ENCODE data around the gene DCAKD. TPM values are rescaled to one million over a fixed set of nuclear protein-coding genes. Genes with fewer than 3 reads are reported as not detected.
"Not testable (repeated sequence)": the region's sequence is repeated elsewhere in the genome, so short reads cannot be mapped to it uniquely, and the experiment has no call there.

Gene DCAKD
- total RNA-seq, 1 experiment from 2014 or later: 15.1 TPM

- ChIA-PET POLR2A (interaction anchor here (0.6 to 1.6 kb wide), 13 partner anchors 10 to 285 kb away, joined by 3 to 16 read pairs (median 4); partner anchors contain the start of genes HEXIM1, KIF18B and MAP3K14), CTCF (interaction anchor here (0.9 to 2.1 kb wide), 5 partner anchors 11 to 89 kb away, joined by 3 to 15 read pairs (median 4); partner anchors contain the start of gene ACBD4)
- Mint-ChIP-seq H3K4me3 (ENCODE audit: unreplicated experiment) (peak overlapping the region; percentile 97), H3K4me1 (ENCODE audit: low read depth, unreplicated experiment) (peaks cover 17% of the 10 kb centered on the region), H3K27me3 (ENCODE audit: insufficient read depth, unreplicated experiment) (no peaks in the 10 kb centered on the region), H3K27ac (ENCODE audit: unreplicated experiment) (peak overlapping the region; percentile 100), H3K36me3 (ENCODE audit: insufficient read depth, unreplicated experiment) (peaks cover 32% of the 10 kb centered on the region), H3K9me3 (ENCODE audit: unreplicated experiment) (no peaks in the 10 kb centered on the region)
- Histone ChIP-seq H3K9me3 (no peaks in the 10 kb centered on the region), H3K4me1 (peaks cover 16% of the 10 kb centered on the region), H3K27me3 (replicated peaks; ENCODE audit: control insufficient read depth, insufficient read depth, low read length) (no peaks in the 10 kb centered on the region), H3K36me3 (ENCODE audit: control insufficient read depth, insufficient read depth, low read length) (no peaks in the 10 kb centered on the region), H3K4me3 (ENCODE audit: low read depth, low read length) (peak overlapping the region; percentile 41)
- intact Hi-C loops (cut with micrococcal nuclease; ENCODE audit: unreplicated experiment): no loop called here
- no peak for TF ChIP-seq CTCF (IDR thresholded peaks at IDR 0.05; ENCODE audit: insufficient read depth in 1 of 2, low read depth in 1 of 2, low read length in 1 of 2, severe bottlenecking in 1 of 2, unreplicated experiment in 1 of 2)
- BruUV-seq (replicated peaks): TSS peak; percentile 89
- no peak for DNase-seq
Observed at GRCh38 chr17:45060382-45060796, 9.0 kb upstream of the DCAKD start.

- no peaks in the 10 kb centered on the region for H3K36me3 ChIP-seq (ENCODE audit: control insufficient read depth, insufficient read depth, low read length)
- POLR2A ChIA-PET: interaction anchor here (0.5 to 0.6 kb wide), 3 partner anchors 9 to 132 kb away, joined by 3 to 7 read pairs (median 3); no protein-coding TSS in a partner anchor
- TSS peak; percentile 90 for BruUV-seq (replicated peaks)
- peaks cover 7% of the 10 kb centered on the region for H3K4me1 ChIP-seq
- Mint-ChIP-seq H3K36me3 (ENCODE audit: insufficient read depth, unreplicated experiment) (peaks cover 13% of the 10 kb centered on the region), H3K27me3 (ENCODE audit: insufficient read depth, unreplicated experiment) (no peaks in the 10 kb centered on the region), H3K27ac (ENCODE audit: unreplicated experiment) (no peak overlapping the region), H3K4me1 (ENCODE audit: low read depth, unreplicated experiment) (peaks cover 7% of the 10 kb centered on the region), H3K4me3 (ENCODE audit: unreplicated experiment) (peak overlapping the region; percentile 89), H3K9me3 (ENCODE audit: unreplicated experiment) (no peaks in the 10 kb centered on the region)
- TF ChIP-seq CTCF (IDR thresholded peaks at IDR 0.05; ENCODE audit: insufficient read depth in 1 of 2, low read depth in 1 of 2, low read length in 1 of 2, severe bottlenecking in 1 of 2, unreplicated experiment in 1 of 2): no peak
- intact Hi-C loops (cut with micrococcal nuclease; ENCODE audit: unreplicated experiment): no loop called here
- H3K4me3 ChIP-seq (ENCODE audit: low read depth, low read length): peak overlapping the region; percentile 83
- H3K27me3 ChIP-seq (replicated peaks; ENCODE audit: control insufficient read depth, insufficient read depth, low read length): no peaks in the 10 kb centered on the region
- DNase-seq: peak in 1 of 2 experiments; percentile 33
- CTCF ChIA-PET: interaction anchor here (0.6 kb wide), 1 partner anchor 48 kb away, joined by 5 read pairs; no protein-coding TSS in a partner anchor
- H3K9me3 ChIP-seq: no peaks in the 10 kb centered on the region
Observed at GRCh38 chr17:45052052-45052772, 780 bp upstream of the DCAKD start.

- peaks cover 10% of the 10 kb centered on the region for H3K4me1 ChIP-seq
- not testable (repeated sequence) for BruUV-seq (replicated peaks); H3K27me3 ChIP-seq (replicated peaks; ENCODE audit: control insufficient read depth, insufficient read depth, low read length); H3K36me3 ChIP-seq (ENCODE audit: control insufficient read depth, insufficient read depth, low read length); H3K4me1 Mint-ChIP-seq (ENCODE audit: low read depth, unreplicated experiment); DNase-seq; H3K9me3 Mint-ChIP-seq (ENCODE audit: unreplicated experiment); H3K27ac Mint-ChIP-seq (ENCODE audit: unreplicated experiment); H3K9me3 ChIP-seq; H3K27me3 Mint-ChIP-seq (ENCODE audit: insufficient read depth, unreplicated experiment)
- CTCF ChIA-PET: interaction anchor here (0.6 kb wide), 1 partner anchor 35 kb away, joined by 3 read pairs; no protein-coding TSS in a partner anchor
- peak overlapping the region; percentile 89 for H3K4me3 Mint-ChIP-seq (ENCODE audit: unreplicated experiment)
- intact Hi-C loops (cut with micrococcal nuclease; ENCODE audit: unreplicated experiment): loop anchor here (1.0 kb wide), 1 partner anchor 10 kb away; the partner anchor contains the start of gene NMT1
- peaks cover 10% of the 10 kb centered on the region for H3K36me3 Mint-ChIP-seq (ENCODE audit: insufficient read depth, unreplicated experiment)
- POLR2A ChIA-PET: interaction anchor here (0.6 to 1.0 kb wide), 3 partner anchors 10 to 153 kb away, joined by 3 to 7 read pairs (median 3); no protein-coding TSS in a partner anchor
- peak overlapping the region; percentile 83 for H3K4me3 ChIP-seq (ENCODE audit: low read depth, low read length)
Observed at GRCh38 chr17:45051720-45052051, 254 bp upstream of the DCAKD start.

Data from Caco-2 (cell line).